22Rv1 (cell line): Measurements from ENCODE around the gene MARCHF3.

ENCODE experiments used
- ZFX ChIP-seq: fragments of 450-650 bp; IDR thresholded peaks from 2 replicates; pipeline ENCODE4 v1.6.1; 2017; ENCODE audit warnings: antibody characterized with exemption, borderline replicate concordance
- TF ChIP-seq, protein P1 (sequence below): fragments of 450-650 bp; IDR thresholded peaks from 2 replicates; pipeline ENCODE4 v1.5.1; 2017; ENCODE audit warnings: mild to moderate bottlenecking

DNA sequence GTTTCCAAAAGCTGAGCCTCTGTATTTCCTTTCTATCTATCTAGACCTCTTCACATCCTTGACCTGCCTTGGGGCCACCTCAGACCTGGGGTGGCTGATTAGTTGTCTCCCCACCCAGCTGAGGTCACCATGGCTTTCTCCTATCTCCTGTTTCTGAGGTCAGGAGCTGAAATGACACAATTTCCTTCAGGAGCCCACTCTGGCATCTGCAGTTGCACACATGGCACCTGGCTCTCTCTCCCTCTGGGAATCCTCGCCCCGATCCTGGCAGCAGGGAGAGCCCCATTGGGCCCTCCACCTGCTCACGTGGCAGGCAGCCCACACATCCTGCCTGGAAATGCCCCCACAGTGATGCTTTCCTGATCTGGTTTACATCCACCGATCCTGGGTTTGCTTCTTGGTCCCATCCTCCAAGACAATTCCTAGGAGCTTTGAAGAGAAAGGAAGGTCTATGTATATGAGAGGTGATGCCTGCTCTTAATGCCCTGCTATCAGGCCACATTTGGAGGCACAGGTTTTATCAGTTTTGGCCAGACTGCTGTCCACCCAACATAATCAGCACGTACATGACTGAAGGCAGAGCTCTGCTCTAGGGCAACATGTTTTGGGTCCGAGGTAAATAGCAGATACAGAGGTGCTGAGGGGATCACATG is 53.7 kb downstream of the MARCHF3 start:
- TF ChIP-seq, protein P1, sequence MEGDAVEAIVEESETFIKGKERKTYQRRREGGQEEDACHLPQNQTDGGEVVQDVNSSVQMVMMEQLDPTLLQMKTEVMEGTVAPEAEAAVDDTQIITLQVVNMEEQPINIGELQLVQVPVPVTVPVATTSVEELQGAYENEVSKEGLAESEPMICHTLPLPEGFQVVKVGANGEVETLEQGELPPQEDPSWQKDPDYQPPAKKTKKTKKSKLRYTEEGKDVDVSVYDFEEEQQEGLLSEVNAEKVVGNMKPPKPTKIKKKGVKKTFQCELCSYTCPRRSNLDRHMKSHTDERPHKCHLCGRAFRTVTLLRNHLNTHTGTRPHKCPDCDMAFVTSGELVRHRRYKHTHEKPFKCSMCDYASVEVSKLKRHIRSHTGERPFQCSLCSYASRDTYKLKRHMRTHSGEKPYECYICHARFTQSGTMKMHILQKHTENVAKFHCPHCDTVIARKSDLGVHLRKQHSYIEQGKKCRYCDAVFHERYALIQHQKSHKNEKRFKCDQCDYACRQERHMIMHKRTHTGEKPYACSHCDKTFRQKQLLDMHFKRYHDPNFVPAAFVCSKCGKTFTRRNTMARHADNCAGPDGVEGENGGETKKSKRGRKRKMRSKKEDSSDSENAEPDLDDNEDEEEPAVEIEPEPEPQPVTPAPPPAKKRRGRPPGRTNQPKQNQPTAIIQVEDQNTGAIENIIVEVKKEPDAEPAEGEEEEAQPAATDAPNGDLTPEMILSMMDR: no peak
- no peak for TF ChIP-seq ZFX
